Measurements from ENCODE around the gene HYAL3.

HYAL3 gene

GRCh38 chr3:50298836-50299637 is at the start of gene HYAL3, which contains the start of gene NAA80:
Gene HYAL3, minus strand, starts transcription at chr3:50299405. Its CDS starts 3,803 bp downstream, at chr3:50295602.
Gene NAA80, minus strand, starts transcription at chr3:50299405. Its CDS starts 1,942 bp downstream, at chr3:50297463.
- Mint-ChIP-seq H3K9me3 (no peaks in the 10 kb centered on the region), H3K4me3 (peak within 1 kb of the TSS; percentile 91 to 99), H3K4me1 (peaks cover 41% of the 10 kb centered on the region), H3K27ac (peak within 1 kb of the TSS; percentile 97 to 99), H3K27me3 (no peaks in the 10 kb centered on the region)
- peak; percentile 91 for ATAC-seq
- DNase-seq = peak; percentile 99

DNA sequence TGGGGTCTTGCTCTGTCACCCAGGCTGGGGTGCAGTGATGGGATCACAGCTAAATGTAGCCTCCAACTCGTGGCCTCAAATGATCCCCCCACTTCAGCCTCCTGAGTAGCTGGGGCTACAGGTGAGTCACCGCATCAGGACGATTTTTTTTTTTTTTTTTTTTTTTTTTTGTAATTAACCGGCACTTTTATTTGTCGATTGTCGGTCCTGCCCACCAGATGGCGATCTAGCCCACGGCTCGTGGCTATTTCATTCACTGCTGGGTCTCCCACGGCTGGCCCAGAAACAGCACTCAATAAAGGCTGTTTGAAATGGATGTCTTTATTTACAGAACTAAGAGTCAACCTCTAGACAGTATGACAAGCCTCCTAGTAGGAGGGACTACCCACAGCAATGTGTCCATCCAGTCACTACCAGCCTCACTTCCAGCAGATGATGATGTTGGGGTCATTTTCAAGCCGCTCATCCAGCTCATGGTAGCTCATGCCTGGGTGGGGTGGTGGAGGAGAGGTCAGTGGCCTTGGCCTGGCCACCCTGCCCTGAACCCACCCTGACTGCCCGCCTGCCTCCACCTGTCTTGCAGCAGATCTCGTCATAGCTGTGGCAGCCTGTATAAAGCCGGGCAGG is 48.1 kb upstream of the HYAL3 start:
- H3K4me1 Mint-ChIP-seq = peaks cover 80% of the 10 kb centered on the region

DNA sequence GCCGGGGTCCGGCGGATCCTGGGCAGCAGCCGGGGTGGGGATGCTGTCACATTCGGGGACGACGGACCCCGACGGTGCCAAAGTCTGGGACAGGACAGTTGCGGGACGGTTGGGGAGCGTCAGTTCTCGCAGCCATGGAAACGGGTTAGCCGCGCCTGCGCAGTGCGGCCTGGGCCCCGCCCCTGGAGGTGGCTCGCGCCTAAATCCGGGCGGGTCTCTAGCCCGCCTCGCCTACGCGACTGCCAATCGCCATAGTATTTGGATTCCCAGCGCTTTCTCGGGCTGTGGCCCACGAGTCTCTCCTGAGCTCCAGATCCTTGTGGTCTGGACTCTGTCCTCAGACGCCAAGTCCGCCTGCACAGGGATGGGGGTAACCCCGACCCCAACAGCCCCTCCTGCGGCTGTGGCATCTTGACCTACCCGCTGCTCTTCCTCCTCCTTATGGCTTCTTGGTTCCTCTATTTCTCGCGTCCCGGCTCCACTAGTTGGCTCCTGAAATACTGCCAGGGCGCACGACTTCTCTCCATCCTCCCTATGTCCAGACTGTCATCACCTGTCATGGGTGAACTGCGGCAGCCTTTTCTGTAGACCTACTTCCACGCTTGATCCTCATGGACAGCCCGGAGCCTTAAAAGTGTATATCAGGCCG is 46.5 kb upstream of the HYAL3 start, which contains the start of gene ZMYND10:
Gene ZMYND10 (minus strand): TSS at position 147 of the 649 bp plus-strand sequence. CDS start 153 bp downstream, outside the sequence.
- Mint-ChIP-seq H3K27ac (no peak within 1 kb of the TSS), H3K27me3 (no peaks in the 10 kb centered on the region), H3K9me3 (no peaks in the 10 kb centered on the region), H3K4me1 (peaks cover 78% of the 10 kb centered on the region), H3K4me3 (peak within 1 kb of the TSS; percentile 80 to 81)
- ATAC-seq (peak; percentile 26), DNase-seq (peak; percentile 77 to 79)

More for the DNA sequence above, 48.1 kb upstream of the HYAL3 start:
- ATAC-seq (no peak), DNase-seq (peak; percentile 73 to 81)
- no peaks in the 10 kb centered on the region for H3K27me3 Mint-ChIP-seq
- H3K27ac Mint-ChIP-seq = peak overlapping the region in 1 of 2 donors; percentile 39
- no peaks in the 10 kb centered on the region for H3K9me3 Mint-ChIP-seq
- H3K4me3 Mint-ChIP-seq = no peak overlapping the region

DNA sequence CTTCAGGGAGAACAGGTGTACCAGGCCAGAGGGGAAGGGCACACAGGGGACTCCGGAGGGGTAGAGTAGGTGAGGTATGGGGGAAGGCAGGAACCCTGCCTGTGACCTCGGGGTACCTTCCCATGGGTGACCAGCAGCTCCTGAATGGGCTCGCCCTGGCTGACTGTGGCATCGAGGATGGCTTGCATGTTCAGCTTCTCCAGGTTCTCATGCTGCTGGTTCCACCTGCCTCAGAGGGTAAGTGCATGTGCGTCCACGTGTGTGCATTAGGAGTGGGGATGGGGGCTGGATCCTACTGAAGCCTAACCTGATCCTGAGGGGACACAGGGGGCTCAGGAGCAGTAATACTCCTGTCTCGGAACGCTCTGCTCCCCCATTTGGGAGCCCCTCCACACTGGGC is 45.8 kb upstream of the HYAL3 start:
- peak overlapping the region in 1 of 2 donors; percentile 80 for H3K4me3 Mint-ChIP-seq
- H3K4me1 Mint-ChIP-seq = peaks cover 72% of the 10 kb centered on the region
- H3K27me3 Mint-ChIP-seq = no peaks in the 10 kb centered on the region
- no peak overlapping the region for H3K27ac Mint-ChIP-seq
- no peaks in the 10 kb centered on the region for H3K9me3 Mint-ChIP-seq
- no peak for DNase-seq
- ATAC-seq = no peak

- ATAC-seq (no peak), DNase-seq (no peak)
- peaks cover 72% of the 10 kb centered on the region for H3K4me1 Mint-ChIP-seq
- no peaks in the 10 kb centered on the region for H3K27me3 Mint-ChIP-seq
- H3K27ac Mint-ChIP-seq = no peak overlapping the region
- no peaks in the 10 kb centered on the region for H3K9me3 Mint-ChIP-seq
- no peak overlapping the region for H3K4me3 Mint-ChIP-seq
These were observed 43.8 kb upstream of the HYAL3 start for GRCh38 chr3:50342813-50343633.

DNA sequence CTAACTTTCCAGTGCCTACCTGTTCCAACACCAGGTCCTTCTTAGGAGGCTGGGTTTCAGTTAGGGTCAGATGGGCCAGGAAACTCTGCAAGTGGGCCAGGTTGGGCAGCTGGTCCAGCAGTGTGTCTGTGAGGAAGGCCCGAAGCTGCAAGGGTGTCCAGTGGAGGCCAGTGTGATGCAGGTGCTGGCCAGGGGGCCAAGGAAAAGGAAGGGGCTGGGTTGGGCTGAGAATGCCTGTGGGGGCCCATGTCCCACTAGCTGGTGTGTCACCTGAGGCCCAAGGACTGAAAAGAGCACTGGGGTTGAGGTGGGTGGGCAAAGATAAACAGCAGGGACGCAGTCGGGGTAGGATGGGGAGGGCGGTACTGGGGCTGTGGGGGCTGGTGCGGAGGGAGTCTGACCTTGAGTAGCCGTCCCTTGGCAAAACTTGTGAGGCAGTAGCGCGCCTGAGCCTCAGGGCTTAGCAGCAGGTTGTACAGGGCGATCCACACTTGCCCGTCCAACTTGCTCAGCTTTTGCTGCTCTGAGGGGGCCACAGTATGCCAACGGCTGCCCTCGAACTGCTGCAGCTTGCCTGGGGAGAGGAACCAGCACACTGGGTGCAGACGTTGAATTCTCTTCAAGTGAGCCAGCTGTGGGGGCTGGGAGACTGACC is 42.9 kb upstream of the HYAL3 start:
- Mint-ChIP-seq H3K27me3 (no peaks in the 10 kb centered on the region), H3K4me1 (peaks cover 65% of the 10 kb centered on the region), H3K9me3 (no peaks in the 10 kb centered on the region), H3K27ac (no peak overlapping the region), H3K4me3 (no peak overlapping the region)
- DNase-seq (no peak), ATAC-seq (no peak)

DNA sequence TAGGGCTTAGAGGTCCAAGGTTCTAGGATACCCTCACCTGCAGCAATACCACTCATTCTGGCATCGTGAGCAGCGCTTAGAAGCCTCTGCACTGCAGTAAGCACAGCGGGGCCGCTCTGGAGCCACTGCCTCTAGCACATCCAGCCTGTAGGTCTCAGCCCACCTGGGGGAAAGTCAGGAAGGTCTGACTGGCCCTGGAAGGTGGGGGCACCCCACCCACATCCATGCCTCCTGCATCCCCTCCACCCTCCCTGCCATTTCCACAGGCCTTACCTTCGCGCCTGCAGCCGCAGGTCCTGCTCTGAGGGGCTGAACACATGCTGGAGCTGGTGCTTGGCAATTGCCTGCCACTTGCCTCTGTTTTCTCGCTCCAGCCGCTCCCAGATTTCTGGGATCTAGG is 42.3 kb upstream of the HYAL3 start:
- Mint-ChIP-seq H3K27me3 (no peaks in the 10 kb centered on the region), H3K4me1 (peaks cover 66% of the 10 kb centered on the region), H3K27ac (peak overlapping the region in 1 of 2 donors; percentile 8), H3K4me3 (peak overlapping the region; percentile 88 to 91), H3K9me3 (no peaks in the 10 kb centered on the region)
- no peak for ATAC-seq
- no peak for DNase-seq

DNA sequence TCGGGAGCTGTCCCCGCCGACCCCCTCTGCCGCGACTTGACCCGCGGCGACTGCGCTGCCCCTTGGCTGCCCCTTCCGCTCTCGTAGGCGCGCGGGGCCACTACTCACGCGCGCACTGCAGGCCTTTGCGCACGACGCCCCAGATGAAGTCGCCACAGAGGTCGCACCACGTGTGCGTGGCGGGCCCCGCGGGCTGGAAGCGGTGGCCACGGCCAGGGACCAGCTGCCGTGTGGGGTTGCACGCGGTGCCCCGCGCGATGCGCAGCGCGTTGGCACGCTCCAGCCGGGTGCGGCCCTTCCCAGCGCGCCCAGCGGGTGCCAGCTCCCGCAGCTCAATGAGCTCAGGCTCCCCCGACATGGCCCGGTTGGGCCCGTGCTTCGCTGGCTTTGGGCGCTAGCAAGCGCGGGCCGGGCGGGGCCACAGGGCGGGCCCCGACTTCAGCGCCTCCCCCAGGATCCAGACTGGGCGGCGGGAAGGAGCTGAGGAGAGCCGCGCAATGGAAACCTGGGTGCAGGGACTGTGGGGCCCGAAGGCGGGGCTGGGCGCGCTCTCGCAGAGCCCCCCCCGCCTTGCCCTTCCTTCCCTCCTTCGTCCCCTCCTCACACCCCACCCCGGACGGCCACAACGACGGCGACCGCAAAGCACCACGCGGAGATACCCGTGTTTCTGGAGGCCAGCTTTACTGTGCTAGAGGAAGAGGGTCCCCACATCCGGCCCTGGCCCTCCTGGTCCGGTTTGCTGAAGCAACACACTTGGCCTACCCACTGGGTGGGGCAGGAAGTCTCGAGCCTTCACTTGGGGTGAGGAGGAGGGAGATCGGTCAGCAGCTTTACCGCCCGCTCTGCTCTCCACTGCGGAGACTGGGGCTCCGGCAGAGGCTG is 41.5 kb upstream of the HYAL3 start, which contains the start of gene RASSF1:
Gene RASSF1 (minus strand): TSS at position 389 of the 882 bp plus-strand sequence. CDS start 31 bp downstream, at position 358.
- H3K27ac Mint-ChIP-seq = peak within 1 kb of the TSS; percentile 85 to 96
- peak; percentile 67 to 82 for DNase-seq

GRCh38 chr3:50340147-50340447 is 40.9 kb upstream of the HYAL3 start:
- ATAC-seq = no peak
- peaks cover 66% of the 10 kb centered on the region for H3K4me1 Mint-ChIP-seq
- H3K27me3 Mint-ChIP-seq = no peaks in the 10 kb centered on the region
- peak overlapping the region; percentile 88 to 91 for H3K4me3 Mint-ChIP-seq
- no peaks in the 10 kb centered on the region for H3K9me3 Mint-ChIP-seq
- no peak for DNase-seq
- H3K27ac Mint-ChIP-seq = peak overlapping the region; percentile 67 to 77

More for the DNA sequence above, 41.5 kb upstream of the HYAL3 start, which contains the start of gene RASSF1:
- Mint-ChIP-seq H3K4me1 (peaks cover 66% of the 10 kb centered on the region), H3K9me3 (no peaks in the 10 kb centered on the region), H3K27me3 (no peaks in the 10 kb centered on the region), H3K4me3 (peak within 1 kb of the TSS; percentile 88 to 91)
- peak; percentile 48 for ATAC-seq

DNA sequence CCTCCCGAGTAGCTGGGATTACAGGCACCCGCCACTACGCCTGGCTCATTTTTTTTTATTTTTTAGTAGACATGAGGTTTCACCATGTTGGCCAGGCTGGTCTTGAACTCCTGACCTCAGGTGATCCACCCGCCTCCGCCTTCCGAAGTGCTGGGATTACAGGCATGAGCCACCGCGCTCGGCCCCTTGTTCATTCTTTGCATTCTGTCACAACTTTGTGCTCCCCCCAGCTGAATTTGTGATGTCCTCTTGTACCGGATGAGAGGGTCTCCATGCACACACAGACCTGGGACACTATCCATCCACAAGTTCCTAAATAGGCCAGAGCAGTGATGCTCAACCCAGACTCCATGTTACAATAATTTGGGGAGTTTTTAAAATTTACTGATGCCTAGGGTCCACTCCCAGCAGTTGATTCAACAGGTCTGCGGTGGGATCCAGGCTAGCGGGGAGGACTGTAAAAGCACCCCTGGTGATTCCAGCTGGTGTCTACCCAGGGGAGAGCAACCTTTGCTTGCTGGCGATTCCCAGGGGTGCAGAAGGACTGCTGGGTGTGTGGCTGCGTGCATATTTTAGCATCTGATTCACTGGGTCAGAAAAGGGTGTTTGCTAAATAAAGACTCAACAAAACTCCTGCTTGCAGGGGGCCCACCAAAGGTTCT is 40.4 kb upstream of the HYAL3 start:
- no peak for DNase-seq
- Mint-ChIP-seq H3K9me3 (no peaks in the 10 kb centered on the region), H3K4me1 (peaks cover 66% of the 10 kb centered on the region)

GRCh38 chr3:50338965-50339364 is 39.8 kb upstream of the HYAL3 start:
- peak overlapping the region; percentile 89 to 92 for H3K27ac Mint-ChIP-seq
- no peak for DNase-seq
- peaks cover 72% of the 10 kb centered on the region for H3K4me1 Mint-ChIP-seq
- H3K27me3 Mint-ChIP-seq = no peaks in the 10 kb centered on the region
- H3K4me3 Mint-ChIP-seq = peak overlapping the region; percentile 88 to 91
- no peak for ATAC-seq
- no peaks in the 10 kb centered on the region for H3K9me3 Mint-ChIP-seq

More for the DNA sequence above, 40.4 kb upstream of the HYAL3 start:
- Mint-ChIP-seq H3K4me3 (peak overlapping the region; percentile 88 to 91), H3K27me3 (no peaks in the 10 kb centered on the region), H3K27ac (peak overlapping the region; percentile 89 to 92)
- ATAC-seq = no peak

GRCh38 chr3:50337175-50337861 is 38.1 kb upstream of the HYAL3 start:
- ATAC-seq = peak; percentile 82
- Mint-ChIP-seq H3K4me3 (peak overlapping the region; percentile 88 to 91), H3K27me3 (no peaks in the 10 kb centered on the region), H3K9me3 (no peaks in the 10 kb centered on the region), H3K4me1 (peaks cover 71% of the 10 kb centered on the region), H3K27ac (peak overlapping the region; percentile 92 to 99)
- DNase-seq = peak; percentile 95 to 98
